AG09309 (cell line): Measurements from ENCODE around the gene EGR4.

Source experiments
- DNase-seq: peaks from one replicate; pipeline ENCODE4 v3.0.0-alpha.2; 2010; ENCODE audit warnings: low read depth
- H3K4me3 ChIP-seq: 2 replicates; pipeline ENCODE4 v1.5.1; 2011; ENCODE audit warnings: mild to moderate bottlenecking, low read depth, low read length, moderate library complexity; ENCODE audit not compliant: control insufficient read depth
- CTCF ChIP-seq: IDR thresholded peaks from 2 replicates; pipeline ENCODE4 v1.5.1; 2011; ENCODE audit warnings: mild to moderate bottlenecking, low read depth, low read length, inconsistent platforms; ENCODE audit not compliant: insufficient read depth, control insufficient read depth; ENCODE audit errors: missing control alignments

Gene EGR4

GRCh38 chr2:73297586-73297985, 4.2 kb upstream of the EGR4 start:
- no peak for TF ChIP-seq CTCF
- no peak overlapping the region for H3K4me3 ChIP-seq
- DNase-seq, result no peak

GRCh38 chr2:73297151-73297559, 3.8 kb upstream of the EGR4 start:
- no peak for DNase-seq
- TF ChIP-seq CTCF, result no peak
- no peak overlapping the region for H3K4me3 ChIP-seq

- no peak for TF ChIP-seq CTCF
- DNase-seq, result no peak
- H3K4me3 ChIP-seq, result no peak overlapping the region
Observed at GRCh38 chr2:73295751-73296400, 2.5 kb upstream of the EGR4 start.

- no peak for DNase-seq
- no peak overlapping the region for H3K4me3 ChIP-seq
- no peak for TF ChIP-seq CTCF
Observed at GRCh38 chr2:73294239-73294638, 891 bp upstream of the EGR4 start.

GRCh38 chr2:73292906-73293533, 328 bp downstream of the EGR4 start:
- no peak for TF ChIP-seq CTCF
- no peak for DNase-seq
- peak overlapping the region; percentile 22 for H3K4me3 ChIP-seq

GRCh38 chr2:73292316-73292905, 937 bp downstream of the EGR4 start:
- DNase-seq, result no peak
- H3K4me3 ChIP-seq, result no peak overlapping the region
- TF ChIP-seq CTCF, result no peak
